ENCODE measurements around the gene ST6GAL1.

- TF ChIP-seq POLR2A (IDR thresholded peaks at IDR 0.05) (no peak), CTCF (IDR thresholded peaks at IDR 0.05) (no peak)
Measured at GRCh38 chr3:187086831-187087230, 156.5 kb downstream of the ST6GAL1 start.

Measured in uterus (tissue), 2 donors.